HG03103 (cell line): Measurements from ENCODE around the gene ITGAE.

ENCODE experiments used
- ATAC-seq: cut with Tn5 transposase; IDR thresholded peaks from one replicate; pipeline ENCODE4 v1.9.1; 2021; ENCODE audit warnings: low read depth; ENCODE audit not compliant: unreplicated experiment

The ITGAE gene

DNA sequence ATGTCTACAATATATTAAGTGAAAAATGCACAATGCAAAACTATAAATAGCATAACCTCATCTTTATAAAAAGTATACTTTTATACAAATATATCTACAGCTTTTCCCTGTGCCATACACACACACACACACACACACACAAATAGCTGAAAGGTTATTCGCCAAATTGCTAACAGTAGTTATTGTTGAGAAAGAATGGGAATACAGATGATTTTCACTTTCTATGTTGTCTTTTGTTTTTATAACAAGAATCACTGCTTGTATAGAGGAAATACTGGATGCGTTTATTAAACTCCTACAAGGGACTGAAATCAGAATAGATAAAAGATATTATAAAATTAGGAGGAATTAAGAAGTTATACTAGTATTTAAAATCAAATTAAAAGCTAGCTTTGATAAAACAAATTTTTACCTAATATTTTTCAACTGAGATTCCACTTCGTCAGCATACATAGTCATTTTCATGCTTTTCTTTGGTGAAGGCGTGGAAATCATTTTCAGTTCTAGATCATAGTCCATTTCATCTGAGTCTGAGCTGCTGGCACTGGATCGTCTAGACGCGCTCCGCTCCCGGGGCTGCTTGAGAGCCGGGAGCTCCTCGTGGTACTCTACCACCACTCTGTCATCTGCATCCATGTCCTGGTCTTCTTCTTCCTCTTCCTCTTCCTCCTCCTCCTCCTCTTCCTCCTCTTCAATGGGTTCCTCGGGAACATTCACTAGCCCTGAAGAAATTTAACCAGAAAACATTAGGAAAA is 17.0 kb upstream of the ITGAE start:
- no peak for ATAC-seq

DNA sequence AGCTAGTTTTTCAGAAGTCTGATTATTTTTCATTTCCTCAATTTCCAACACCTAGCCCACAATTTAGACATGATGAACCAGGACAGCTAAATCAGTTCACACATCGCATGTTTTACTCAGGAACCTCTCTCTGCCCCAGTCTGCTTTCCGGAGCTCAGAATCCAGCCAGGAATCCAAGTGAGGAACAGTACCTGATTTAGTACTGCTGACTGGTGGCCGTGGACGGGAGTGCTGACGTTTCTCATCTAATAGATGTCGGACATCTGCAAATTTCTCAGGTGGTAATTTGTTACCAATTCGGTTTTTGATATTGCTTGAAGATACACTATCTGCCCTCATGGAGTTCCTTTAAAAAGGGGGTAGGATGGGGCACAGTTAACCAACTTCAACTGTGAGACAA is 14.9 kb upstream of the ITGAE start:
- ATAC-seq: no peak

- ATAC-seq: no peak
These were observed 14.1 kb upstream of the ITGAE start for GRCh38 chr17:3815122-3815521.

DNA sequence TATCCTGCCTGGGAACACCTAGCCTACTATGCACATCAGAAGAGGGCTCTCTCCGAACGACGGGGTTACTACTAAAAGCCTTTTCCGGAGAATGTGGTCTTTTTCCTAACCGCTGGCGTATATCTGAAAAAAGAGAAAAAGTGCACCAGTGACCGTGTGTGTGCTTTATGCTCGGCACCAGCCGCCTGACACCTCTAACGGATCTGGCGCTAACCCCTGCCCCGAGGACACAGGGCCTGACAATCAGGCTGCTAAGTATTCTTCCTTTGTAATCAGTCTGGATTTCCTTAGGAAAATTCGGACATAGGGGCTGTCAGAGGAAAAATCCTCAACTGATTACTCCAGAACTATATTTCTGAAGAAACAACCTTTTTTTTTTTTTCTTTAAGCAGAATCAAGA is 13.4 kb upstream of the ITGAE start:
- no peak for ATAC-seq

DNA sequence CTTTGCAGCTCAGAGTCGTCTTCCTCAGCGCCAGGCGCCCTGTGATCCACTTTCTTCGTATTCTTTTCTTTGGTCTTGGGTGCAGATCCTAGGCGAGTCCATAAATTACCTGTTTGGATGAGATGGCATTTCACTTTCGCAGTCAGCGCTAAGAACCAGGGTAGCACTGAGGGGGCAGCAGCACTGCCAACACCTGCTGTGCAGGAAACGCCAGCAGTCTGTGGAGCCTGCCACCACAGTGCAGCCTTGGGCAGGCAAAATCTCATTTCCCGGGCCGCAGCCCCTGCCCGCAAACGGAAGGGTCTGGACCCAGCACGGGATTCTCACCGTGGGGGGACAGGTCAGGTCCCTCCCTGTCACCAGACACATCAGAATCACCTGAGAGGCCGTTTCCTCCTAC is 12.2 kb upstream of the ITGAE start:
- no peak for ATAC-seq

- no peak for ATAC-seq
These were observed 11.8 kb upstream of the ITGAE start for GRCh38 chr17:3812771-3813170.

DNA sequence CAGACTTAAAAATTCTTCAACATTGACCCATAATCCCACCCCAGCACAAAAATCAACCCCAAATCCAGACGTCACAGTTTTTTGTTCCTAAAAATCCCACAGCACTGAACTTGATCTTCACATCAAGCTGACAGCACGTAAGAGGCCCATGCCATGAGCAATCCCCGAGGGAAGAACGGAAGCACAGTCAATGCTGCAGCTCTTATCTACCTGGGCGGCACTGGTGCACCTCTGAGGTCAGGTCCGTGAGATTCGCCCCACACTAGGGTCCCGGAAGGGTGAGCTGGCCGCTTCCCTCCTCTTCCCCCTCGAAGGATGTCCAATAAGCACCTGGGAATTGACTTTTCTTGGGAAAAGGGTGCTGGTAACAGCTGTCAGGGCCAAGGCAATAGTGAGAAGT is 11.3 kb upstream of the ITGAE start:
- no peak for ATAC-seq

- ATAC-seq: no peak
These were observed 9.0 kb upstream of the ITGAE start for GRCh38 chr17:3810019-3810418.

- no peak for ATAC-seq
These were observed 8.1 kb upstream of the ITGAE start for GRCh38 chr17:3809135-3809534.

DNA sequence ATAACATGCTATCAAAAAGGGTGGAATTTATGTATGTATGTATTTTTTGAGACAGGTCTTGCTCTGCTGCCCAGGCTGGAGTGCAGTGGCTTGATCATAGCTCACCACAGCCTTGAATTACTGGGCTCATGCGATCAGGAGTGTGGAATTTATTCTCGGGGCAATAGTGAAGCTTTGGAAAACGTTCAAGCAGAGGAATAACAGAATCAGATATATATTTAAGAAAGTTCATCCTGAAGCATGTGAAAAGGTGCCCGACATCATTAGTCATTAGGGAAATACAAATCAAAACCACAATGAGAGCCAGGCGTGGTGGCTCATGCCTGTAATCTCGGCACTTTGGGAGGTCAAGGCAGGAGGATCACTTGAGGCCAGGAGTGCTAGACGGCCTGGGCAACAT is 7.7 kb upstream of the ITGAE start:
- ATAC-seq: no peak

- ATAC-seq: no peak
These were observed 4.6 kb upstream of the ITGAE start for GRCh38 chr17:3805581-3805980.

DNA sequence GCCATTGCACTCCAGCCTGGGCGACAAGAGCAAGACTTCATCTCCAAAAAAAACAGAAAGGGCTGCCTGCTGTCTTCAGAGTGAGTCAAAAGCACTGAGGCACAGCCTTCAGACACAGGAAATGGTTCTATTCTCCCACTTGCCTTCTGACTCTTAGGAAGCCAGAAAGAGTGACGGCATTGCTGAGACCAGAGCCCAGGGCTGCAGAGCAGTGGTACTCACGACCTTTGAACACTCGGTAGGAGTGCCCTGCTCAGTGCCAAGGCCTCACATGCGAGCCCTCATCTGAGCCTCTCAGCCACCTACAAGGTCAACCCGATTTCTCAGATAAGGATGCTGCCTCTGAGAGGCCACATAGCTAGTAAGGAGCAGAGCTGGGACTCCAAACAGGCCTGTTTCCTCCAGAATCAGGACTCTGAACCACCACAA is 3.5 kb upstream of the ITGAE start:
- ATAC-seq: peak; percentile 45

DNA sequence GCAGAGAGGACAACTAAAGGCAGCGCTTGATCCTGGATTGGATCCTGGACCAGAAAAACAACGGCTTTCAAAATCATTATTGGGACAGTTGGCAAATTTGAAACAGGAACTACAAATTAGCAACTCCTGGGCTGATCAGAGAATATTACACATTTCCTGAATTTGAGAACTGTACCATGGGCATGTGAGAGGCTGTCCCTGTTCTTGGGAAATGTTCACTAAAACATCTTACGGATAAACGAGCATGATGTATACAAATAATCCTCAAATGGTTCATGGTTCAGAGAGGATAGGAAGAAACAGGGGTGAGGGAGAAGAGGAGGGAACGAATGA is 2.3 kb upstream of the ITGAE start:
- no peak for ATAC-seq

DNA sequence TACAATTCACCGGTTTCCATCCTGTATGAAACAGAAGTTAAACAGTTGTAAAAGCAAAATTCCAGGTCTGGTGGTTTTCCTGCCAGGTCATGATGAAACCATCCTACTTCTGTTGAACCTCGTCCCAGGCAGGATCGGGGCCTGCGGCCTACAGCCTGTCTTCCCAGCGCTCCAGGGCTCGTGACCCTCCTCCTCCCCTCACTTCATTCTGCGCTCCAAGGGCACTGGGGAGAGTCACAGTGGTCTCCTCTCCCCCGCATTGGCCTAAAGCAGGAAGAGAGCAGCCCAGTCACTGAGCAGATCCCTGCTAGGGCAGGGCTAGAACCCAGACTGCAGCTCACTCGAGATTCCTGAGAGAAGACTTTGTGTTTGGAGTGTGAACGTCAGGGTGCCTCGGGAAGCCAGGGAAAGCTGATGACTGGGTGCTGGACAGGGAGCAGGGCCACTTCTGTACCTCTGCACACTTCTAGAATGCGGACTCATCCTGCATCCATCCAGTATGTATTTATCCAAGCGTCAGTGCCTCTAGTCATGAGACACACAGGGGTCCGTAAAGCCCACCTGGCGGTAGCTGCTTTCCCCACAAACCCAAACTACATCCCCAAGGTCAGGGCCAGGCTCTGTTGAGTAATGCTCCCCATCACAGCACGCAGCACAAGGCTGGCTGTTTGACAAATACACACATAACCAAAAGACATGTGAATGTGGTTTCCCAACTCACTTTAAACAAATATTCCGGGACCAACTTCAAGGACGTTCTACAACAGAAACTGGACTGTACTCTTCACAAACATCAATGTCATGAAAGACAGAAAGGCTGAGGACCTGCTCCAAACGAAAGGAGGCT is 1.7 kb upstream of the ITGAE start:
- ATAC-seq: no peak

DNA sequence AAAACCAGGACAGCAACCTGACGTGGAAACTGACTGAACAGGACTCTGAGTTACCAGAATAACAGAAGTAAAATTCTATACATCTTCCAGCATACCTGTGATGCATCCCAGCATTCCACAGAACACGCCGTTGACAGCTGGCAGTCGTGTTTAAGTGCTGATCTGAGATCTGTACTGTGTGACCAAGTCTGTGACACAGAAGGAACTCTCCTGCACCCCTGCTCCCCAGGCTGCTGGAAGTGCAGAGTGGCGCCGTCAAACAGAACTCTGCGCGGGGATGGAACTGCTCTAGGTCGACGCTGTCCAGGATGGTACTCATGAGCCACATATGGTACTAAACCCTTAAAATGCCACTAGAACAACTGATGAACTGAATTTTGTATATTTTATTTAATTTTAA is 804 bp upstream of the ITGAE start:
- no peak for ATAC-seq

DNA sequence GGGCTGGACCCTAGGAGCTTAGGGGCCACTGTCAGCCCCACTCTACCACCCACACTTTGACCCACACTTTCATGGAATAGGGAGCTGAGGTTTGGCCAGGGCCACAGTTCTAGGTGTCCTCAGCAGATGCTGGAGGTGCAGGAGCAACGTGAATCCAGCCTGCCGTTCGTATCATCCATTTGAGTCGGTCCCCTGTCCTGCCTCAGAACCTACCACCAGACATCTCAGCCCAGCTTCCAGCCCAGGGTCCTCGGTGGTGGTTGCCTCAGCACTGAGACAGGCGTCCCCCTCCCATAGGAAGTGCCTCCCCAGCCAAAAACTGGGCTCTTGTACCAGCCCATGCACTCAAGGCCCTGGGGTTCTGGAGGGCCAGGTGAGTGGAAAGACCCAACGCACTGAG is 359 bp upstream of the ITGAE start:
- ATAC-seq: no peak

- no peak for ATAC-seq
These were observed 1.6 kb downstream of the ITGAE start for GRCh38 chr17:3799181-3799945.

- no peak for ATAC-seq
These were observed 2.5 kb downstream of the ITGAE start for GRCh38 chr17:3798273-3799180.

DNA sequence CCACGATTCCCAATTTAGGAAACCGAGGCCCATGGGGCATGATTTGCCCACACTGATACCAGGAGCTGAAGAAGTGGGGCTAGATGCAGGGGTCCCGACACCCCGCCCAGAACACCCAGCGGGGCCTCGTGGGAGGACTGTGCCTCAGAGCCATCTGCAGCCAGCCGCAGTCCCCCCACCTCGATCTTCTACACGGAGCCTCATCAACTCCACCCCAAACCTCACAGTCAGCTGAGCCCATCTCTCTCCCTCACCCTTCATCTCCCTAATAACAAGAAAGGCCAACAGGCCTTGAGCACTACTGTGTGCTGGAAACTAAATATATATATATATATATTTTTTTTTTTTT is 4.2 kb downstream of the ITGAE start:
- peak; percentile 24 for ATAC-seq

DNA sequence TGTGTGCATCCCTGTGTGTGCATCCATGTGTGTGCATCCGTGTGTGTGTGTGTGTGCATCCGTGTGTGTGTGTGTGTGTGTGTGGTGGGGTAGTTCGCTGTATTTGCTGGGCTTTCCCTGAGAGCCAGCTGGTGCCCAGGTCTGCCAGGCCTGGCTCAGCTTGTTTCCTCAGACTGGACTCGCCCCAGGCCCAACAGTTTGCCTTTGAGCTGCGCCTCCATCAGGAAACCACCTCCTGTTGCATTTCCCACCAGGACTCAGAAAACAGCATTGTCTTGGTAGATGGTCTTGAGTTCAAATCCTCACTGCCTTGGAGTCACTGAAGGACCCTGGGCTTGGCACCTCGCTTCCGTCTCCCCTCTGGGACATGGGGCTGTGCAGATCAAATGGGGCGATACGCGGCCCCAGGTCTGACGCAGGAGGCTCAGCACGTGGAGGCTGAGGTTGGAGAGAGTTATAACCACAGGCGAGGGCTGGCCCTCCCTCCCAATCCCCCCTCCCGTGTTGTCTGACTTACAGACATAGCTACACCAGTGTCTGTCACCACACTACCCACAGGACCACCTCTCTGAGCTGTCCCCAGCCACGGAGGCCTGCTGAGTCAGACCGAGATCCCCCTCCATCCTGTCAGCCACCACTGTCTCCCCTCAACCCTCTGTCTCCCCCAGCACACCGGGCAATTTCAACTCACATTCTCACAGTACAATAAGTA is 4.7 kb downstream of the ITGAE start:
- peak; percentile 70 for ATAC-seq
